Endothelial cell of umbilical vein (primary cell): ENCODE data around the gene PIF1.

Experiments used
- EZH2 ChIP-seq: IDR thresholded peaks from 2 replicates; pipeline ENCODE4 v1.6.1; 2012; ENCODE audit warnings: borderline replicate concordance, low read depth, mild to moderate bottlenecking, moderate library complexity, low read length, inconsistent platforms; ENCODE audit not compliant: severe bottlenecking
- FOS ChIP-seq: IDR thresholded peaks from 2 replicates; pipeline ENCODE4 v1.6.1; 2011; ENCODE audit warnings: mild to moderate bottlenecking, low read length, moderate library complexity, borderline replicate concordance; ENCODE audit not compliant: insufficient read depth
- GATA2 ChIP-seq: IDR thresholded peaks from 2 replicates; pipeline ENCODE4 v1.7.0; 2011; ENCODE audit warnings: low read depth, mild to moderate bottlenecking, moderate library complexity, mixed read lengths, low read length; ENCODE audit not compliant: insufficient read length, insufficient read depth
- JUN ChIP-seq: IDR thresholded peaks from 2 replicates; pipeline ENCODE4 v1.6.1; 2011; ENCODE audit warnings: borderline replicate concordance, low read depth; ENCODE audit not compliant: insufficient read length, insufficient read depth
- MYC ChIP-seq: IDR thresholded peaks from one replicate; pipeline ENCODE4 v1.6.1; 2011; ENCODE audit warnings: mild to moderate bottlenecking, low read depth, low read length
- POLR2A ChIP-seq: IDR thresholded peaks from 2 replicates; pipeline ENCODE4 v1.6.1; 2012; ENCODE audit warnings: low read depth, mild to moderate bottlenecking, control low read depth, low read length
- POLR2AphosphoS5 ChIP-seq: IDR thresholded peaks from 2 replicates; pipeline ENCODE4 v1.6.1; 2012; ENCODE audit warnings: low read depth, mild to moderate bottlenecking, control low read depth, low read length, moderate library complexity; ENCODE audit not compliant: insufficient read depth
- TF ChIP-seq, protein P1 (sequence below), 2 donors: IDR thresholded peaks; 1 replicate in 1 of 2; 2 replicates in 1 of 2; pipeline ENCODE4 v1.5.1; 2011; ENCODE audit warnings: low read length in 2 of 2, mild to moderate bottlenecking in 2 of 2, moderate library complexity in 2 of 2, control low read depth in 1 of 2, inconsistent platforms in 1 of 2, low read depth in 1 of 2; ENCODE audit not compliant: insufficient read depth in 1 of 2; ENCODE audit errors: extremely low read depth in 1 of 2
- TF ChIP-seq, protein P2 (sequence below): IDR thresholded peaks from 2 replicates; pipeline ENCODE4 v1.6.1; 2011; ENCODE audit not compliant: insufficient read depth, insufficient read length

DNA sequence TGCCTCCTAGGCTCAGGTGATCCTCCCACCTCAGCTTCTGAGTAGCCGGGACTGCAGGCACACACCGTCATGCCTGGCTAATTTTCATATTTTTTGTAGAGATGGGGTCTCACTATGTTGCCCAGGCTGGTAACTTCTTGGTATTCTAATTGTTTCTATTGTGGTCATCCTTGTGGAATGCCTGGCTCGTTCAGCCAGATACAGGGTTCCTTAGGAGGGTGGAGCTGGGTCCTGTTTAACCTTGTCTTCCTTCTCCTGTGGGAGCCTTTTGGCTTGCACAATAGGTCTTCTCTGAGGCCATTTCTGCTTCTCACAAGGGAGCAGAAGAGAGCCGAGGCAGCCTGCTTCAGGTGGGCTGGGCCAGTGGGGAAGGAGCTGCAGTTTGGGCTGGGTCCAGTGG lies 32.0 kb upstream of the PIF1 start:
- TF ChIP-seq, protein P1, sequence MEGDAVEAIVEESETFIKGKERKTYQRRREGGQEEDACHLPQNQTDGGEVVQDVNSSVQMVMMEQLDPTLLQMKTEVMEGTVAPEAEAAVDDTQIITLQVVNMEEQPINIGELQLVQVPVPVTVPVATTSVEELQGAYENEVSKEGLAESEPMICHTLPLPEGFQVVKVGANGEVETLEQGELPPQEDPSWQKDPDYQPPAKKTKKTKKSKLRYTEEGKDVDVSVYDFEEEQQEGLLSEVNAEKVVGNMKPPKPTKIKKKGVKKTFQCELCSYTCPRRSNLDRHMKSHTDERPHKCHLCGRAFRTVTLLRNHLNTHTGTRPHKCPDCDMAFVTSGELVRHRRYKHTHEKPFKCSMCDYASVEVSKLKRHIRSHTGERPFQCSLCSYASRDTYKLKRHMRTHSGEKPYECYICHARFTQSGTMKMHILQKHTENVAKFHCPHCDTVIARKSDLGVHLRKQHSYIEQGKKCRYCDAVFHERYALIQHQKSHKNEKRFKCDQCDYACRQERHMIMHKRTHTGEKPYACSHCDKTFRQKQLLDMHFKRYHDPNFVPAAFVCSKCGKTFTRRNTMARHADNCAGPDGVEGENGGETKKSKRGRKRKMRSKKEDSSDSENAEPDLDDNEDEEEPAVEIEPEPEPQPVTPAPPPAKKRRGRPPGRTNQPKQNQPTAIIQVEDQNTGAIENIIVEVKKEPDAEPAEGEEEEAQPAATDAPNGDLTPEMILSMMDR (IDR thresholded peaks at IDR 0.05; ENCODE audit: extremely low read depth in 1 of 2, insufficient read depth in 1 of 2, low read depth in 1 of 2, low read length in 2 of 2): no peak
- TF ChIP-seq POLR2A: no peak
- no peak for TF ChIP-seq EZH2
- no peak for TF ChIP-seq POLR2AphosphoS5
- TF ChIP-seq, protein P2, sequence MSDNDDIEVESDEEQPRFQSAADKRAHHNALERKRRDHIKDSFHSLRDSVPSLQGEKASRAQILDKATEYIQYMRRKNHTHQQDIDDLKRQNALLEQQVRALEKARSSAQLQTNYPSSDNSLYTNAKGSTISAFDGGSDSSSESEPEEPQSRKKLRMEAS: no peak
- no peak for TF ChIP-seq MYC
- TF ChIP-seq FOS: no peak
- TF ChIP-seq JUN: no peak
- no peak for TF ChIP-seq GATA2
